HepG2 (cell line): ENCODE measurements around the gene ZNF234. TPM values are rescaled to one million over a fixed set of nuclear protein-coding genes. Genes with fewer than 3 reads are reported as not detected.

Experiments
- AKAP8 ChIP-seq: sonication (generic); formaldehyde crosslinking; IDR thresholded peaks from 2 replicates; pipeline ENCODE4 v1.5.1; 2020; ENCODE audit warnings: mild to moderate bottlenecking, missing genetic modification reagents
- FOXP1 ChIP-seq, 2 experiments: fragments of 450-650 bp in 1 of 2; IDR thresholded peaks; 2 replicates each; pipeline ENCODE4 v1.6.1; 2017 to 2018; ENCODE audit warnings: antibody characterized with exemption in 1 of 2
- KMT2B ChIP-seq: IDR thresholded peaks from 2 replicates; pipeline ENCODE4 v1.6.1; 2016; ENCODE audit warnings: missing genetic modification reagents, missing compliant biosample characterization
- MYNN ChIP-seq: sonication (generic); formaldehyde crosslinking; IDR thresholded peaks from 2 replicates; pipeline ENCODE4 v1.4.0; 2020; ENCODE audit warnings: mild to moderate bottlenecking, low read depth, missing genetic modification reagents
- NAIF1 ChIP-seq: sonication (generic); formaldehyde crosslinking; IDR thresholded peaks from 2 replicates; pipeline ENCODE4 v1.5.0; 2020; ENCODE audit warnings: mild to moderate bottlenecking, missing genetic modification reagents, borderline replicate concordance
- NFKB2 ChIP-seq: sonication (generic); formaldehyde crosslinking; IDR thresholded peaks from 2 replicates; pipeline ENCODE4 v1.4.0; 2020; ENCODE audit warnings: missing genetic modification reagents, borderline replicate concordance
- RARA ChIP-seq: IDR thresholded peaks from 2 replicates; pipeline ENCODE4 v1.6.1; 2016; ENCODE audit warnings: missing genetic modification reagents, missing compliant biosample characterization
- ZNF546 ChIP-seq: sonication (generic); formaldehyde crosslinking; conservative IDR thresholded peaks from 2 replicates; pipeline ENCODE4 v1.8.1; 2023; ENCODE audit warnings: mild to moderate bottlenecking, missing genetic modification reagents
- ZNF557 ChIP-seq: sonication (generic); formaldehyde crosslinking; IDR thresholded peaks from 2 replicates; pipeline ENCODE4 v1.4.0; 2020; ENCODE audit warnings: missing genetic modification reagents
- polyA plus RNA-seq, 8 experiments: library from polyadenylated mRNA; depleted of rRNA in 3 of 8; stranded (reverse) in 7 of 8; unstranded in 1 of 8; fragments of >200 nt; fragmentation: Illumina TruSeq in 4 of 8; extraction: Trizol in 4 of 8; gene quantifications; 2 replicates each; pipeline versions ENCODE4 v1.2.1 to v1.2.3, GENCODE V29; 2011 to 2016; ENCODE audit warnings: low read depth in 4 of 8, missing spikeins in 1 of 8, mixed read lengths in 1 of 8; ENCODE audit not compliant: insufficient read depth in 1 of 8
- total RNA-seq, 5 experiments: library from RNA; depleted of rRNA; stranded (reverse); fragments of >200 nt; fragmentation: Illumina TruSeq; extraction: Trizol; gene quantifications; 2 replicates each; pipeline ENCODE4 v1.2.3, GENCODE V29; 2016; ENCODE audit warnings: low read depth in 1 of 5
- TF ChIP-seq, protein P1 (sequence below): sonication (generic); formaldehyde crosslinking; IDR thresholded peaks from 2 replicates; pipeline ENCODE4 v1.9.0; 2021; ENCODE audit warnings: mild to moderate bottlenecking, missing genetic modification reagents
- TF ChIP-seq, protein P2 (sequence below): sonication (generic); formaldehyde crosslinking; IDR thresholded peaks from 2 replicates; pipeline ENCODE4 v1.5.0; 2020; ENCODE audit warnings: missing genetic modification reagents, mild to moderate bottlenecking, borderline replicate concordance
- TF ChIP-seq, protein P3 (sequence below): IDR thresholded peaks from 2 replicates; pipeline ENCODE4 v1.6.1; 2016; ENCODE audit warnings: low read depth, control low read depth
- TF ChIP-seq, protein P4 (sequence below): sonication (generic); formaldehyde crosslinking; conservative IDR thresholded peaks from 2 replicates; pipeline ENCODE4 v1.4.0; 2020; ENCODE audit warnings: mild to moderate bottlenecking, missing genetic modification reagents, moderate library complexity
- TF ChIP-seq, protein P5 (sequence below): sonication (generic); formaldehyde crosslinking; IDR thresholded peaks from 2 replicates; pipeline ENCODE4 v1.5.0; 2020; ENCODE audit warnings: missing genetic modification reagents

ZNF234 gene
- total and polyA plus RNA-seq, 2 of the 13 experiments (the other 11 are each of a cell fraction or from before 2014, with no cell fraction given): 3.5 to 11.2 TPM

DNA sequence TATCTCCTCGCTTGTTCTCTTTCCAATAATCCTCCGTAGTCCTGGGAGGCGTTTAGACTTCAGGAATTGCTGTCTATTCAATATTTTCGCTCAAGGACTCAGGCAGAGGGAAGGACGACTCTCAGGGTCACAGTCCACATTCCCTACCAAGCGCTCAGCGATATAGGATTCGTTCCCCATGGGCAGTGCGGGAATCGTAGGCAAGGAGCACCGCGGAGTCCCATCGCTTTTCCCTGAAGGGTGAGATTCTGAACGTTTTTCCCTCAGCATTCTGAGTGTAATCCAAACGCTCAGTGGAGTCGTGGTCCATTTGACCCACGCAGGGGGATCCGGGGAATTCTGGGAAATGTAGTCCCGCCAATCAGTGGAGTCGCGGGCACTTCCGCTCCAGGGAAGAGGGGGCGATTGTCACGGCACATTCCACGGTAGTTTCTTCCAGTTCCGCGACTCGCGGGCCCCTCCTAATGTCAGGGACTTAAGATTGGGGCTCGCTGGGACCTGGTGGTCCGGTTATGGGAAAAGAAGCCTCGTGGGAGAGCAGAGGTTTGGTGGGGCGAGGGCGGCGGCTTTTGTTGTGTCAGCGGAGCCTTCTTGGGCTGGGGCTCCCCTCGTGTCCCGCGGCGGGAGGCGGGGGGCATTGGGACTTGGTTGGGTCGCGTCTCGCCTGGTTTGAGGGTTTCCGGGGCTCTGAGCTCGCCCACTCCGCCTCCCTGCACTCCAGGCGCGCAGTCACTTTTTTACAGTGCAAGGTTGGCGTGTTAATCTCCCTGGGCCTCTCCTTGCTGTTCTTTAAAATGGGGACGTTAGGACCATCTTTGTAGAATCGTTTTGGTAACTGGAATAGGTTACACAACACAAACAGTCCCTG lies at the start of gene ZNF234 (continued):
- TF ChIP-seq, protein P1, sequence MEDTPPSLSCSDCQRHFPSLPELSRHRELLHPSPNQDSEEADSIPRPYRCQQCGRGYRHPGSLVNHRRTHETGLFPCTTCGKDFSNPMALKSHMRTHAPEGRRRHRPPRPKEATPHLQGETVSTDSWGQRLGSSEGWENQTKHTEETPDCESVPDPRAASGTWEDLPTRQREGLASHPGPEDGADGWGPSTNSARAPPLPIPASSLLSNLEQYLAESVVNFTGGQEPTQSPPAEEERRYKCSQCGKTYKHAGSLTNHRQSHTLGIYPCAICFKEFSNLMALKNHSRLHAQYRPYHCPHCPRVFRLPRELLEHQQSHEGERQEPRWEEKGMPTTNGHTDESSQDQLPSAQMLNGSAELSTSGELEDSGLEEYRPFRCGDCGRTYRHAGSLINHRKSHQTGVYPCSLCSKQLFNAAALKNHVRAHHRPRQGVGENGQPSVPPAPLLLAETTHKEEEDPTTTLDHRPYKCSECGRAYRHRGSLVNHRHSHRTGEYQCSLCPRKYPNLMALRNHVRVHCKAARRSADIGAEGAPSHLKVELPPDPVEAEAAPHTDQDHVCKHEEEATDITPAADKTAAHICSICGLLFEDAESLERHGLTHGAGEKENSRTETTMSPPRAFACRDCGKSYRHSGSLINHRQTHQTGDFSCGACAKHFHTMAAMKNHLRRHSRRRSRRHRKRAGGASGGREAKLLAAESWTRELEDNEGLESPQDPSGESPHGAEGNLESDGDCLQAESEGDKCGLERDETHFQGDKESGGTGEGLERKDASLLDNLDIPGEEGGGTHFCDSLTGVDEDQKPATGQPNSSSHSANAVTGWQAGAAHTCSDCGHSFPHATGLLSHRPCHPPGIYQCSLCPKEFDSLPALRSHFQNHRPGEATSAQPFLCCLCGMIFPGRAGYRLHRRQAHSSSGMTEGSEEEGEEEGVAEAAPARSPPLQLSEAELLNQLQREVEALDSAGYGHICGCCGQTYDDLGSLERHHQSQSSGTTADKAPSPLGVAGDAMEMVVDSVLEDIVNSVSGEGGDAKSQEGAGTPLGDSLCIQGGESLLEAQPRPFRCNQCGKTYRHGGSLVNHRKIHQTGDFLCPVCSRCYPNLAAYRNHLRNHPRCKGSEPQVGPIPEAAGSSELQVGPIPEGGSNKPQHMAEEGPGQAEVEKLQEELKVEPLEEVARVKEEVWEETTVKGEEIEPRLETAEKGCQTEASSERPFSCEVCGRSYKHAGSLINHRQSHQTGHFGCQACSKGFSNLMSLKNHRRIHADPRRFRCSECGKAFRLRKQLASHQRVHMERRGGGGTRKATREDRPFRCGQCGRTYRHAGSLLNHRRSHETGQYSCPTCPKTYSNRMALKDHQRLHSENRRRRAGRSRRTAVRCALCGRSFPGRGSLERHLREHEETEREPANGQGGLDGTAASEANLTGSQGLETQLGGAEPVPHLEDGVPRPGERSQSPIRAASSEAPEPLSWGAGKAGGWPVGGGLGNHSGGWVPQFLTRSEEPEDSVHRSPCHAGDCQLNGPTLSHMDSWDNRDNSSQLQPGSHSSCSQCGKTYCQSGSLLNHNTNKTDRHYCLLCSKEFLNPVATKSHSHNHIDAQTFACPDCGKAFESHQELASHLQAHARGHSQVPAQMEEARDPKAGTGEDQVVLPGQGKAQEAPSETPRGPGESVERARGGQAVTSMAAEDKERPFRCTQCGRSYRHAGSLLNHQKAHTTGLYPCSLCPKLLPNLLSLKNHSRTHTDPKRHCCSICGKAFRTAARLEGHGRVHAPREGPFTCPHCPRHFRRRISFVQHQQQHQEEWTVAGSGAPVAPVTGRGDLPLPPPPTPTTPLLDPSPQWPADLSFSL (CRISPR knock-in tag): no peak
- TF ChIP-seq, protein P2, sequence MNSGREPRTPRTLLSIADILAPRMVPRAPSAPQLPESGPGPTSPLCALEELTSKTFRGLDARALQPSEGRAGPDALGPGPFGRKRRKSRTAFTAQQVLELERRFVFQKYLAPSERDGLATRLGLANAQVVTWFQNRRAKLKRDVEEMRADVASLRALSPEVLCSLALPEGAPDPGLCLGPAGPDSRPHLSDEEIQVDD (CRISPR knock-in tag): no peak
- no peak for TF ChIP-seq MYNN (CRISPR knock-in tag)
- TF ChIP-seq FOXP1 (IDR thresholded peaks at IDR 0.05): no peak
- TF ChIP-seq FOXP1 (CRISPR knock-in tag; IDR thresholded peaks at IDR 0.05): no peak
- TF ChIP-seq, protein P3, sequence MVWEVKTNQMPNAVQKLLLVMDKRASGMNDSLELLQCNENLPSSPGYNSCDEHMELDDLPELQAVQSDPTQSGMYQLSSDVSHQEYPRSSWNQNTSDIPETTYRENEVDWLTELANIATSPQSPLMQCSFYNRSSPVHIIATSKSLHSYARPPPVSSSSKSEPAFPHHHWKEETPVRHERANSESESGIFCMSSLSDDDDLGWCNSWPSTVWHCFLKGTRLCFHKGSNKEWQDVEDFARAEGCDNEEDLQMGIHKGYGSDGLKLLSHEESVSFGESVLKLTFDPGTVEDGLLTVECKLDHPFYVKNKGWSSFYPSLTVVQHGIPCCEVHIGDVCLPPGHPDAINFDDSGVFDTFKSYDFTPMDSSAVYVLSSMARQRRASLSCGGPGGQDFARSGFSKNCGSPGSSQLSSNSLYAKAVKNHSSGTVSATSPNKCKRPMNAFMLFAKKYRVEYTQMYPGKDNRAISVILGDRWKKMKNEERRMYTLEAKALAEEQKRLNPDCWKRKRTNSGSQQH: no peak
- TF ChIP-seq RARA (CRISPR knock-in tag): peak; percentile 37; the same call in 1 of the 2 replicates
- TF ChIP-seq, protein P4, sequence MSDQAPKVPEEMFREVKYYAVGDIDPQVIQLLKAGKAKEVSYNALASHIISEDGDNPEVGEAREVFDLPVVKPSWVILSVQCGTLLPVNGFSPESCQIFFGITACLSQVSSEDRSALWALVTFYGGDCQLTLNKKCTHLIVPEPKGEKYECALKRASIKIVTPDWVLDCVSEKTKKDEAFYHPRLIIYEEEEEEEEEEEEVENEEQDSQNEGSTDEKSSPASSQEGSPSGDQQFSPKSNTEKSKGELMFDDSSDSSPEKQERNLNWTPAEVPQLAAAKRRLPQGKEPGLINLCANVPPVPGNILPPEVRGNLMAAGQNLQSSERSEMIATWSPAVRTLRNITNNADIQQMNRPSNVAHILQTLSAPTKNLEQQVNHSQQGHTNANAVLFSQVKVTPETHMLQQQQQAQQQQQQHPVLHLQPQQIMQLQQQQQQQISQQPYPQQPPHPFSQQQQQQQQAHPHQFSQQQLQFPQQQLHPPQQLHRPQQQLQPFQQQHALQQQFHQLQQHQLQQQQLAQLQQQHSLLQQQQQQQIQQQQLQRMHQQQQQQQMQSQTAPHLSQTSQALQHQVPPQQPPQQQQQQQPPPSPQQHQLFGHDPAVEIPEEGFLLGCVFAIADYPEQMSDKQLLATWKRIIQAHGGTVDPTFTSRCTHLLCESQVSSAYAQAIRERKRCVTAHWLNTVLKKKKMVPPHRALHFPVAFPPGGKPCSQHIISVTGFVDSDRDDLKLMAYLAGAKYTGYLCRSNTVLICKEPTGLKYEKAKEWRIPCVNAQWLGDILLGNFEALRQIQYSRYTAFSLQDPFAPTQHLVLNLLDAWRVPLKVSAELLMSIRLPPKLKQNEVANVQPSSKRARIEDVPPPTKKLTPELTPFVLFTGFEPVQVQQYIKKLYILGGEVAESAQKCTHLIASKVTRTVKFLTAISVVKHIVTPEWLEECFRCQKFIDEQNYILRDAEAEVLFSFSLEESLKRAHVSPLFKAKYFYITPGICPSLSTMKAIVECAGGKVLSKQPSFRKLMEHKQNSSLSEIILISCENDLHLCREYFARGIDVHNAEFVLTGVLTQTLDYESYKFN: 0 out of 2 replicates have a peak, but pooled peaks have one; percentile 15
- no peak for TF ChIP-seq ZNF557
- no peak for TF ChIP-seq ZNF546 (CRISPR knock-in tag)
- TF ChIP-seq NFKB2 (CRISPR knock-in tag): no peak; the same call in 1 of the 2 replicates
- no peak for TF ChIP-seq NAIF1 (CRISPR knock-in tag)
- no peak for TF ChIP-seq AKAP8
- peak; percentile 71 for TF ChIP-seq KMT2B
- TF ChIP-seq, protein P5, sequence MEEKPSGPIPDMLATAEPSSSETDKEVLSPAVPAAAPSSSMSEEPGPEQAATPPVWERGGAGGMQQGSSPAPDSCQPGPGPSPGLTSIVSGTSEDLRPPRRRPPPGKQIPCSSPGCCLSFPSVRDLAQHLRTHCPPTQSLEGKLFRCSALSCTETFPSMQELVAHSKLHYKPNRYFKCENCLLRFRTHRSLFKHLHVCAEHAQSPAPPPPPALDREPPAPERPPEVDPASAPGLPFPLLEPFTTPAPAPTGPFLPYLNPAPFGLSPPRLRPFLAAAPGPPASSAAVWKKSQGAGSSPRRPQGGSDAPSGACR (CRISPR knock-in tag): no peak
